Fibroblast of the aortic adventitia (primary cell): ENCODE data around the gene SNX2. TPM values are rescaled to one million over a fixed set of nuclear protein-coding genes. Genes with fewer than 3 reads are reported as not detected.

Source experiments
- DNase-seq: peaks from one replicate; pipeline ENCODE4 v3.0.0-alpha.2; 2010; ENCODE audit warnings: low read depth
- H3K4me3 ChIP-seq: 2 replicates; pipeline ENCODE4 v1.5.1; 2011; ENCODE audit warnings: low read depth, mild to moderate bottlenecking, control low read depth, low read length, moderate library complexity
- CTCF ChIP-seq: IDR thresholded peaks from 2 replicates; pipeline ENCODE4 v1.5.1; 2011; ENCODE audit warnings: mild to moderate bottlenecking, low read length, control low read depth, inconsistent platforms; ENCODE audit not compliant: insufficient read depth
- total RNA-seq: library from RNA; depleted of rRNA; stranded (reverse); fragments of >200 nt; gene quantifications from 2 replicates; pipeline ENCODE4 v1.2.3, GENCODE V29; 2012; ENCODE audit warnings: low replicate concordance

The SNX2 gene
- total RNA-seq, 1 donor, result 89.4 TPM

- DNase-seq, result no peak
- TF ChIP-seq CTCF, result no peak
- no peak overlapping the region for H3K4me3 ChIP-seq
Measured at GRCh38 chr5:122877518-122877917, 102.6 kb downstream of the SNX2 start.

GRCh38 chr5:122879076-122879475 is 104.2 kb downstream of the SNX2 start:
- DNase-seq, result no peak
- no peak overlapping the region for H3K4me3 ChIP-seq
- TF ChIP-seq CTCF, result no peak

Other genes starting within 250 kb of the SNX2 start
- 16.8 and 26.5 TPM in 2 replicates for gene SNX24, start 70.5 kb downstream of the SNX2 start, total RNA-seq